GM23248 (cell line): ENCODE results near the gene NCAPD2. TPM values are rescaled to one million over a fixed set of nuclear protein-coding genes. Genes with fewer than 3 reads are reported as not detected.

Source experiments
- DNase-seq: peaks from one replicate; pipeline ENCODE4 v3.0.0-alpha.2; 2015
- H2AFZ ChIP-seq: fragments of 200-600 bp; sonication (generic); 2 replicates; pipeline ENCODE4 v1.6.1; 2016; ENCODE audit warnings: antibody characterized with exemption
- H3F3A ChIP-seq: fragments of 200-600 bp; sonication (generic); 2 replicates; pipeline ENCODE4 v1.6.1; 2016; ENCODE audit warnings: mild to moderate bottlenecking, antibody characterized with exemption, mixed run types; ENCODE audit not compliant: insufficient read depth
- H3K27ac ChIP-seq: fragments of 200-600 bp; sonication (generic); 2 replicates; pipeline ENCODE4 v1.5.1; 2016; ENCODE audit warnings: mild to moderate bottlenecking
- H3K27me3 ChIP-seq: fragments of 200-600 bp; sonication (generic); replicated peaks from 2 replicates; pipeline ENCODE4 v1.6.1; 2016; ENCODE audit warnings: mild to moderate bottlenecking; ENCODE audit not compliant: insufficient read depth
- H3K36me3 ChIP-seq: fragments of 200-600 bp; sonication (generic); 2 replicates; pipeline ENCODE4 v1.6.1; 2016; ENCODE audit warnings: low read depth, mild to moderate bottlenecking
- H3K4me1 ChIP-seq: fragments of 200-600 bp; sonication (generic); 2 replicates; pipeline ENCODE4 v1.6.1; 2016; ENCODE audit warnings: mild to moderate bottlenecking; ENCODE audit not compliant: insufficient read depth
- H3K4me2 ChIP-seq: fragments of 200-600 bp; sonication (generic); one replicate; pipeline ENCODE4 v1.6.1; 2016; ENCODE audit warnings: mild to moderate bottlenecking; ENCODE audit not compliant: unreplicated experiment
- H3K4me3 ChIP-seq: fragments of 200-600 bp; sonication (generic); 2 replicates; pipeline ENCODE4 v1.5.1; 2016; ENCODE audit warnings: mild to moderate bottlenecking
- H3K79me2 ChIP-seq: fragments of 200-600 bp; sonication (generic); 2 replicates; pipeline ENCODE4 v1.6.1; 2016; ENCODE audit warnings: mild to moderate bottlenecking; ENCODE audit not compliant: insufficient read depth
- H3K9ac ChIP-seq: fragments of 200-600 bp; sonication (generic); 2 replicates; pipeline ENCODE4 v1.6.1; 2016; ENCODE audit warnings: mild to moderate bottlenecking
- H3K9me2 ChIP-seq: fragments of 200-600 bp; sonication (generic); 2 replicates; pipeline ENCODE4 v1.6.1; 2016; ENCODE audit warnings: mixed run types, mild to moderate bottlenecking, moderate library complexity; ENCODE audit not compliant: insufficient read depth
- H3K9me3 ChIP-seq: fragments of 200-600 bp; sonication (generic); one replicate; pipeline ENCODE4 v1.6.1; 2017; ENCODE audit warnings: low read depth
- H4K20me1 ChIP-seq: fragments of 200-600 bp; sonication (generic); 2 replicates; pipeline ENCODE4 v1.6.0; 2016; ENCODE audit not compliant: insufficient read depth
- EZH2 ChIP-seq: fragments of 200-600 bp; sonication (generic); IDR thresholded peaks from 2 replicates; pipeline ENCODE4 v1.6.1; 2018; ENCODE audit warnings: antibody characterized with exemption, mild to moderate bottlenecking; ENCODE audit not compliant: insufficient read depth, poor library complexity, severe bottlenecking
- EZH2phosphoT487 ChIP-seq: fragments of 200-600 bp; sonication (generic); IDR thresholded peaks from 2 replicates; pipeline ENCODE4 v1.6.1; 2018; ENCODE audit warnings: antibody characterized with exemption, moderate library complexity, mild to moderate bottlenecking, low read depth; ENCODE audit not compliant: insufficient read depth
- WGBS, 2 experiments: methylation state at CpG; one replicate each; pipeline ENCODE4 v1.1.6; 2015 to 2017; ENCODE audit warnings: low lambda C conversion rate in 2 of 2, low coverage in 1 of 2; ENCODE audit errors: missing lambda C conversion rate in 2 of 2; 5-methylcytosine and 5-hydroxymethylcytosine counted together
- in situ Hi-C: fragments of 300-500 bp; cut with MboI; formaldehyde crosslinking; loops from 2 replicates; pipeline ENCODE4 v1.15.0; 2020
- polyA plus RNA-seq: library from polyadenylated mRNA; unstranded; fragments of >200 nt; fragmentation: Nextera tagmentation; extraction: Ambion mirVana; gene quantifications from 2 replicates; pipeline ENCODE4 v1.2.1, GENCODE V29; 2016
- total RNA-seq: library from RNA; depleted of rRNA; stranded (reverse); fragments of >200 nt; shearing (Covaris generic); gene quantifications from 2 replicates; pipeline ENCODE4 v1.2.3, GENCODE V29; 2014

Gene NCAPD2
- total and polyA plus RNA-seq, 2 experiments from 2014 or later = 15.5 to 26.3 TPM

GRCh38 chr12:6529291-6529737 is 35.4 kb downstream of the NCAPD2 start:
- peaks cover 7% of the 10 kb centered on the region for H3K79me2 ChIP-seq
- in situ Hi-C loops = no loop called here
- TF ChIP-seq EZH2 (no peak), EZH2phosphoT487 (no peak)
- H3K36me3 ChIP-seq = peaks cover 7% of the 10 kb centered on the region; the same call in 1 of the 2 replicates
- WGBS, 2 experiments = 83 to 87% methylated on average over 8 to 9 of the region's 9 CpGs
- no peaks in the 10 kb centered on the region for H3K9me2 ChIP-seq
- no peak overlapping the region for H2AFZ ChIP-seq
- peaks cover 21% of the 10 kb centered on the region; the same call in 1 of the 2 replicates for H3F3A ChIP-seq
- H3K9me3 ChIP-seq = no peaks in the 10 kb centered on the region
- no peak overlapping the region for H3K27ac ChIP-seq
- H4K20me1 ChIP-seq = no peaks in the 10 kb centered on the region
- peaks cover 11% of the 10 kb centered on the region for H3K4me1 ChIP-seq
- no peak for DNase-seq
- no peak overlapping the region for H3K9ac ChIP-seq
- no peaks in the 10 kb centered on the region for H3K27me3 ChIP-seq
- H3K4me3 ChIP-seq = no peak overlapping the region
- no peak overlapping the region for H3K4me2 ChIP-seq

GRCh38 chr12:6530576-6531260 is 36.8 kb downstream of the NCAPD2 start:
- H3K9me2 ChIP-seq = no peaks in the 10 kb centered on the region
- peaks cover 11% of the 10 kb centered on the region for H3K4me1 ChIP-seq
- no peak overlapping the region for H3K4me2 ChIP-seq
- peaks cover 27% of the 10 kb centered on the region for H3F3A ChIP-seq
- H3K36me3 ChIP-seq = peaks cover 11% of the 10 kb centered on the region
- WGBS, 2 experiments = 93% methylated on average over 18 of the region's 18 CpGs
- no peaks in the 10 kb centered on the region for H3K27me3 ChIP-seq
- peaks cover 2% of the 10 kb centered on the region; the same call in 1 of the 2 replicates for H4K20me1 ChIP-seq
- no peak overlapping the region for H3K9ac ChIP-seq
- no peak for TF ChIP-seq EZH2
- TF ChIP-seq EZH2phosphoT487 = no peak
- no peak overlapping the region for H3K4me3 ChIP-seq
- DNase-seq = no peak
- no peaks in the 10 kb centered on the region for H3K9me3 ChIP-seq
- in situ Hi-C loops = no loop called here
- peaks cover 21% of the 10 kb centered on the region for H3K79me2 ChIP-seq
- H2AFZ ChIP-seq = no peak overlapping the region
- peak overlapping the region; percentile 96 for H3K27ac ChIP-seq

- peak; percentile 100 for DNase-seq
- no peaks in the 10 kb centered on the region for H3K9me3 ChIP-seq
- peaks cover 27% of the 10 kb centered on the region for H3K36me3 ChIP-seq
- peak overlapping the region; percentile 4; the same call in 1 of the 2 replicates for H2AFZ ChIP-seq
- H3K4me1 ChIP-seq = peaks cover 19% of the 10 kb centered on the region
- peaks cover 13% of the 10 kb centered on the region for H4K20me1 ChIP-seq
- H3K9me2 ChIP-seq = no peaks in the 10 kb centered on the region
- in situ Hi-C loops = no loop called here
- peaks cover 37% of the 10 kb centered on the region for H3K79me2 ChIP-seq
- no peak for TF ChIP-seq EZH2phosphoT487
- TF ChIP-seq EZH2 = no peak
- peak overlapping the region; percentile 96 for H3K27ac ChIP-seq
- peak overlapping the region; percentile 96 for H3K9ac ChIP-seq
- WGBS, 2 experiments = 15 to 20% methylated on average over 20 of the region's 20 CpGs
- H3F3A ChIP-seq = peaks cover 43% of the 10 kb centered on the region
- peak overlapping the region; percentile 96 for H3K4me3 ChIP-seq
- no peaks in the 10 kb centered on the region for H3K27me3 ChIP-seq
- peak overlapping the region; percentile 98 for H3K4me2 ChIP-seq
These were observed 38.4 kb downstream of the NCAPD2 start for GRCh38 chr12:6532051-6532926.

GRCh38 chr12:6532927-6533652 is 39.2 kb downstream of the NCAPD2 start:
- 1 to 2% methylated on average over 14 of the region's 14 CpGs for WGBS, 2 experiments

More at GRCh38 chr12:6532927-6533652, 39.2 kb downstream of the NCAPD2 start:
- H3K79me2 ChIP-seq = peaks cover 45% of the 10 kb centered on the region
- no peaks in the 10 kb centered on the region for H3K27me3 ChIP-seq
- H3K4me2 ChIP-seq = peak overlapping the region; percentile 98
- peaks cover 13% of the 10 kb centered on the region for H4K20me1 ChIP-seq
- TF ChIP-seq EZH2 (no peak), EZH2phosphoT487 (no peak)
- DNase-seq = peak; percentile 87
- peaks cover 26% of the 10 kb centered on the region for H3K4me1 ChIP-seq
- in situ Hi-C loops = no loop called here
- H3K36me3 ChIP-seq = peaks cover 31% of the 10 kb centered on the region
- peak overlapping the region; percentile 96 for H3K9ac ChIP-seq
- no peak overlapping the region; the same call in 1 of the 2 replicates for H2AFZ ChIP-seq
- peak overlapping the region; percentile 96 for H3K27ac ChIP-seq
- peaks cover 50% of the 10 kb centered on the region for H3F3A ChIP-seq
- no peaks in the 10 kb centered on the region for H3K9me2 ChIP-seq
- peak overlapping the region; percentile 96 for H3K4me3 ChIP-seq
- H3K9me3 ChIP-seq = no peaks in the 10 kb centered on the region
